GM23338 (cell line): ENCODE results near the gene MAPK1. TPM values are rescaled to one million over a fixed set of nuclear protein-coding genes. Genes with fewer than 3 reads are reported as not detected.

Experiments used
- ATAC-seq: fragments of 200-7000 bp; cut with Tn5 transposase; 3 replicates; pipeline ENCODE4 v1.9.1; 2020
- DNase-seq: peaks from one replicate; pipeline ENCODE4 v3.0.0-alpha.2; 2015; ENCODE audit warnings: low spot score
- H2AFZ ChIP-seq: fragments of 200-600 bp; sonication (generic); 2 replicates; pipeline ENCODE4 v1.8.0; 2016; ENCODE audit warnings: antibody characterized with exemption, mild to moderate bottlenecking, moderate library complexity
- H3F3A ChIP-seq: fragments of 200-600 bp; sonication (generic); replicated peaks from 2 replicates; pipeline ENCODE4 v1.8.0; 2017; ENCODE audit warnings: antibody characterized with exemption, mixed run types, low read depth
- H3K27ac ChIP-seq: fragments of 200-600 bp; sonication (generic); 2 replicates; pipeline ENCODE4 v1.6.1; 2016; ENCODE audit warnings: low read depth
- H3K27me3 ChIP-seq: fragments of 200-600 bp; sonication (generic); 2 replicates; pipeline ENCODE4 v1.8.0; 2016; ENCODE audit warnings: mild to moderate bottlenecking, mixed run types, moderate library complexity; ENCODE audit not compliant: insufficient read depth
- H3K36me3 ChIP-seq: fragments of 200-600 bp; sonication (generic); 2 replicates; pipeline ENCODE4 v1.8.0; 2016; ENCODE audit warnings: mild to moderate bottlenecking; ENCODE audit not compliant: insufficient read depth
- H3K4me1 ChIP-seq: fragments of 200-600 bp; sonication (generic); 2 replicates; pipeline ENCODE4 v1.8.0; 2016; ENCODE audit warnings: mild to moderate bottlenecking, moderate library complexity; ENCODE audit not compliant: insufficient read depth
- H3K4me2 ChIP-seq: fragments of 200-600 bp; sonication (generic); 2 replicates; pipeline ENCODE4 v1.7.1; 2017; ENCODE audit warnings: mixed run types
- H3K4me3 ChIP-seq: fragments of 200-600 bp; sonication (generic); 2 replicates; pipeline ENCODE4 v1.6.1; 2016; ENCODE audit warnings: mixed run types
- H3K79me2 ChIP-seq: fragments of 200-600 bp; sonication (generic); replicated peaks from 2 replicates; pipeline ENCODE4 v1.8.0; 2017; ENCODE audit warnings: mild to moderate bottlenecking; ENCODE audit not compliant: insufficient read depth
- H3K9me2 ChIP-seq: fragments of 200-600 bp; sonication (generic); 2 replicates; pipeline ENCODE4 v1.8.0; 2017; ENCODE audit not compliant: insufficient read depth
- H4K20me1 ChIP-seq: fragments of 200-600 bp; sonication (generic); replicated peaks from 2 replicates; pipeline ENCODE4 v1.8.0; 2017; ENCODE audit warnings: mild to moderate bottlenecking; ENCODE audit not compliant: insufficient read depth
- H3K27ac Mint-ChIP-seq: 2 replicates; pipeline ENCODE4 v1.8.0; 2020; ENCODE audit warnings: inconsistent platforms, mild to moderate bottlenecking, moderate library complexity, mixed read lengths
- H3K27me3 Mint-ChIP-seq: 3 replicates; pipeline ENCODE4 v1.8.0; 2022; ENCODE audit warnings: low read depth, mild to moderate bottlenecking, moderate library complexity, mixed read lengths, inconsistent platforms; ENCODE audit not compliant: insufficient read depth, poor library complexity
- H3K36me3 Mint-ChIP-seq: 3 replicates; pipeline ENCODE4 v1.8.0; 2021; ENCODE audit warnings: low read depth, mild to moderate bottlenecking, inconsistent platforms, moderate library complexity, mixed read lengths
- H3K4me1 Mint-ChIP-seq: 3 replicates; pipeline ENCODE4 v1.8.0; 2020; ENCODE audit warnings: mild to moderate bottlenecking, inconsistent platforms, mixed read lengths
- H3K4me3 Mint-ChIP-seq: 3 replicates; pipeline ENCODE4 v1.8.0; 2021; ENCODE audit warnings: moderate library complexity, mild to moderate bottlenecking, inconsistent platforms, mixed read lengths
- H3K9me3 Mint-ChIP-seq: 3 replicates; pipeline ENCODE4 v1.8.0; 2020; ENCODE audit warnings: moderate library complexity, mild to moderate bottlenecking, inconsistent platforms, mixed read lengths
- CREB1 ChIP-seq: fragments of 250-450 bp; sonication (Bioruptor Pico); IDR thresholded peaks from 2 replicates; pipeline ENCODE4 v1.5.0; 2020; ENCODE audit warnings: low read depth, mild to moderate bottlenecking, moderate library complexity
- ETS1 ChIP-seq: IDR thresholded peaks from 2 replicates; pipeline ENCODE4 v1.6.1; 2016; ENCODE audit warnings: antibody characterized with exemption
- EZH2 ChIP-seq: fragments of 200-600 bp; sonication (generic); IDR thresholded peaks from one replicate; pipeline ENCODE4 v1.8.0; 2017; ENCODE audit warnings: antibody characterized with exemption, mild to moderate bottlenecking, low read depth; ENCODE audit not compliant: unreplicated experiment
- EZH2phosphoT487 ChIP-seq: fragments of 200-600 bp; sonication (generic); IDR thresholded peaks from one replicate; pipeline ENCODE4 v1.8.1; 2018; ENCODE audit warnings: antibody characterized with exemption; ENCODE audit not compliant: unreplicated experiment
- JUNB ChIP-seq: IDR thresholded peaks from one replicate; pipeline ENCODE4 v1.6.1; 2016; ENCODE audit warnings: antibody characterized with exemption; ENCODE audit not compliant: unreplicated experiment
- NANOG ChIP-seq: IDR thresholded peaks from 2 replicates; pipeline ENCODE4 v1.6.1; 2016; ENCODE audit warnings: antibody characterized with exemption, borderline replicate concordance
- POLR2AphosphoS5 ChIP-seq: IDR thresholded peaks from 2 replicates; pipeline ENCODE4 v1.6.1; 2016; ENCODE audit warnings: antibody characterized with exemption, low read depth
- REST ChIP-seq: IDR thresholded peaks from one replicate; pipeline ENCODE4 v1.6.1; 2018; ENCODE audit warnings: antibody characterized with exemption; ENCODE audit not compliant: unreplicated experiment
- STAT1 ChIP-seq: IDR thresholded peaks from one replicate; pipeline ENCODE4 v1.6.1; 2016; ENCODE audit warnings: antibody characterized with exemption; ENCODE audit not compliant: unreplicated experiment
- ZNF114 ChIP-seq: fragments of 250-450 bp; sonication (Bioruptor Pico); IDR thresholded peaks from 2 replicates; pipeline ENCODE4 v1.5.0; 2020; ENCODE audit warnings: mild to moderate bottlenecking, moderate library complexity
- ZNF331 ChIP-seq: fragments of 250-450 bp; sonication (Bioruptor Pico); IDR thresholded peaks from 2 replicates; pipeline ENCODE4 v1.5.0; 2020; ENCODE audit warnings: low read depth, mild to moderate bottlenecking, moderate library complexity
- ZNF462 ChIP-seq: fragments of 250-450 bp; sonication (Bioruptor Pico); IDR thresholded peaks from 2 replicates; pipeline ENCODE4 v1.5.0; 2020; ENCODE audit warnings: mild to moderate bottlenecking, moderate library complexity
- polyA plus RNA-seq: library from polyadenylated mRNA; unstranded; fragments of >200 nt; fragmentation: Nextera tagmentation; extraction: Ambion mirVana; gene quantifications from 2 replicates; pipeline ENCODE4 v1.2.1, GENCODE V29; 2016
- total RNA-seq: library from RNA; depleted of rRNA; stranded (reverse); fragments of >200 nt; shearing (Covaris generic); gene quantifications from 2 replicates; pipeline ENCODE4 v1.2.3, GENCODE V29; 2014
- TF ChIP-seq, protein P1 (sequence below), 2 experiments: fragments of 200-600 bp in 1 of 2; sonication (generic) in 1 of 2; conservative IDR thresholded peaks; 2 replicates each; pipeline versions ENCODE4 v1.5.1 to v1.6.1; 2016 to 2017; ENCODE audit warnings: antibody characterized with exemption in 2 of 2, low read depth in 2 of 2, mild to moderate bottlenecking in 2 of 2, moderate library complexity in 1 of 2

MAPK1 gene
- total and polyA plus RNA-seq, 2 experiments from 2014 or later = 17.4 to 77.5 TPM

DNA sequence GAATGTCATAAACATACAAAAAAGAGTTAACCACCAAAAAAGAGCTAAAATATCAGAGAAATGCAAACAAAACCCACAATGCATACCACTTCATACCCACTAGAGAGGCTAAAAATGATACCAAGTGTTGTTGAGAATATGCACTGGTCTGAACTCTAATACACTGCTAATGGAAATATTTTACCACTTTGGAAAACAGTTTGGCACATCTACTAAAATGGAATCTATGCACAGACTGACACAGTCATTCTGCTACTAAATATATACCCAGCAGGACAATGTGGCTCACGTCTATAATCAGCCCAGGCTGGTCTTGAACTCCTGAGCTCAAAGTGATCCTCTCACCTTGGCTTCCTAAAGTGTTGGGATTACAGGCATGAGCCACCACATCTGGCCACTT is 18.0 kb downstream of the MAPK1 start:
- Histone ChIP-seq H3K4me2 (no peak overlapping the region), H3K4me1 (no peaks in the 10 kb centered on the region), H3K79me2 (peaks cover 92% of the 10 kb centered on the region), H3K36me3 (no peaks in the 10 kb centered on the region), H3K27ac (no peak overlapping the region), H3K27me3 (no peaks in the 10 kb centered on the region), H3K9me2 (no peaks in the 10 kb centered on the region), H3F3A (no peaks in the 10 kb centered on the region), H4K20me1 (peaks cover 44% of the 10 kb centered on the region), H3K4me3 (no peak overlapping the region), H2AFZ (no peak overlapping the region)
- Mint-ChIP-seq H3K27ac (no peak overlapping the region), H3K4me3 (no peak overlapping the region), H3K27me3 (peaks cover 6% of the 10 kb centered on the region), H3K4me1 (no peaks in the 10 kb centered on the region; the same call in 2 of the 3 replicates), H3K9me3 (peaks cover 25% of the 10 kb centered on the region), H3K36me3 (peaks cover 44% of the 10 kb centered on the region)
- TF ChIP-seq CREB1 (CRISPR knock-in tag) (no peak), EZH2 (no peak), EZH2phosphoT487 (no peak), POLR2AphosphoS5 (no peak), ETS1 (no peak), ZNF331 (CRISPR knock-in tag) (no peak), NANOG (no peak), JUNB (no peak), REST (no peak), STAT1 (no peak), ZNF114 (CRISPR knock-in tag) (no peak), ZNF462 (CRISPR knock-in tag) (no peak)
- TF ChIP-seq, protein P1, sequence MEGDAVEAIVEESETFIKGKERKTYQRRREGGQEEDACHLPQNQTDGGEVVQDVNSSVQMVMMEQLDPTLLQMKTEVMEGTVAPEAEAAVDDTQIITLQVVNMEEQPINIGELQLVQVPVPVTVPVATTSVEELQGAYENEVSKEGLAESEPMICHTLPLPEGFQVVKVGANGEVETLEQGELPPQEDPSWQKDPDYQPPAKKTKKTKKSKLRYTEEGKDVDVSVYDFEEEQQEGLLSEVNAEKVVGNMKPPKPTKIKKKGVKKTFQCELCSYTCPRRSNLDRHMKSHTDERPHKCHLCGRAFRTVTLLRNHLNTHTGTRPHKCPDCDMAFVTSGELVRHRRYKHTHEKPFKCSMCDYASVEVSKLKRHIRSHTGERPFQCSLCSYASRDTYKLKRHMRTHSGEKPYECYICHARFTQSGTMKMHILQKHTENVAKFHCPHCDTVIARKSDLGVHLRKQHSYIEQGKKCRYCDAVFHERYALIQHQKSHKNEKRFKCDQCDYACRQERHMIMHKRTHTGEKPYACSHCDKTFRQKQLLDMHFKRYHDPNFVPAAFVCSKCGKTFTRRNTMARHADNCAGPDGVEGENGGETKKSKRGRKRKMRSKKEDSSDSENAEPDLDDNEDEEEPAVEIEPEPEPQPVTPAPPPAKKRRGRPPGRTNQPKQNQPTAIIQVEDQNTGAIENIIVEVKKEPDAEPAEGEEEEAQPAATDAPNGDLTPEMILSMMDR (conservative IDR thresholded peaks at IDR 0.05; ENCODE audit: low read depth in 2 of 2) = no peak
- ATAC-seq (no peak), DNase-seq (no peak)
